HG02870 (cell line): Measurements from ENCODE around the gene PIK3R5.
"Not testable (repeated sequence)": the region's sequence is repeated elsewhere in the genome, so short reads cannot be mapped to it uniquely, and the experiment has no call there.

Experiments used
- ATAC-seq: cut with Tn5 transposase; IDR thresholded peaks from one replicate; pipeline ENCODE4 v1.9.1; 2021; ENCODE audit warnings: mild to moderate bottlenecking, moderate library complexity; ENCODE audit not compliant: unreplicated experiment

PIK3R5 gene

DNA sequence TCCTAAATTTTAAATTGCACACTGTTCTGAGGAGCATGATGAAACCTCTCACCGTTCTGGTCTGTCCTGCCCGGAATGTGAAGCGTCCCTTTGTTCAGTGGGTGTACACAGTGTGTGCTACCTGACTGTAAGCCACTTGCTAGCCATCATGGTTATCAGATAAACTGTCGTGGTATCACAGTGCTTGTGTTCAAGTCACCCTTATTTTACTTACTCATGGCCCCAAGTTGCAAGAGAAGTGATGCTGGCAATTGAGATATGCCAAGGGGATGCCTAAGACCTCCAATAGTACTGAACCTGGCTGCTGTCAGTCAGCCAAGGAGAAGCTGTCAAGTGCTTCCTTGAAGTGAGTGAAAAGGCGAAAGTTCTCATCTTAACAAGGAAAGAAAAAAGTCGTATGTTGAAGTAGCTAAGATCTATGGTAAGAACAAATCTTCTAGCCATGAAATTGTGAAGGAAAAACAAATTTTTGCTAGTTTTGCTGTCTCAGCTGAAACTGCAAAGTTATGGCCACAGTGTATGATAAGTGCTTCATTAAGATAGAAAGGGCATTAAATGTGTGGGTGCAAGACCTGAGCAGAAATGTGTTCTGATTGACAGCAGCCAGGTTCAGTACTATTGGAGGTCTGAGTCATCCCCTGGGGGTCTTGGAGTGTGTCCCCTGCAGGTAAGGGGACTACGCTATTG, 103.9 kb downstream of the PIK3R5 start:
- no peak for ATAC-seq

DNA sequence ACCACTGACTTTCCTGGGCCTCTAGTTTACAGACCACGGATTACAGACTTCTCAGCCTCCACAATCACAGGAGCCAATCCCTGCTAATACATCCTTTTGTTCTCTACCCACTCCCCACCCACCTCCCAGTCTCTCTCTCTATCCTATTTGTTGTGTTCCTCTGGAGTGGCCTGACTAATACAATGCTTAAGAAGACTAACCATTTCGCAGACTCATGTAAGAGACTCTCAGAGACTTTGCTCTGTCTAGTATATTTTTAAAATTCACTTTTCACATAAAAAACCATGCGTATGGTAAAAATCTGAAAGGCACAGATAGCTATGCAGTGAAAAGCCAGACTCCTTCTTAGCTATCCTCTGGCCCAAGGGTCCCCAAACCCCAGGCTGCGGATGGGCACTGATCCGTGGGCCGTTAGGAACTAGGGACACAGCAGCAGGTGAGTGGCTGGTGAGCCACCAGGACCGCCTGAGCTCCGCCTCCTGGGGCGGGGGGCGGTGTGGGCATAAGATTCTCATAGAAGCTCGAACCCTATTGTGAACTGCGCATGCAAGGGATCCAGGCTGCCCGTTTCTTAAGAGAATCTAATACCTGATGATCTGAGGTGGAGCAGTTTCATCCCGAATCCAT, 105.6 kb downstream of the PIK3R5 start:
- ATAC-seq = no peak

- no peak for ATAC-seq
Observed at GRCh38 chr17:8859027-8859803, 106.3 kb downstream of the PIK3R5 start.

GRCh38 chr17:8857919-8858318, 107.6 kb downstream of the PIK3R5 start:
- no peak for ATAC-seq

GRCh38 chr17:8856869-8857575, 108.5 kb downstream of the PIK3R5 start:
- ATAC-seq = no peak

DNA sequence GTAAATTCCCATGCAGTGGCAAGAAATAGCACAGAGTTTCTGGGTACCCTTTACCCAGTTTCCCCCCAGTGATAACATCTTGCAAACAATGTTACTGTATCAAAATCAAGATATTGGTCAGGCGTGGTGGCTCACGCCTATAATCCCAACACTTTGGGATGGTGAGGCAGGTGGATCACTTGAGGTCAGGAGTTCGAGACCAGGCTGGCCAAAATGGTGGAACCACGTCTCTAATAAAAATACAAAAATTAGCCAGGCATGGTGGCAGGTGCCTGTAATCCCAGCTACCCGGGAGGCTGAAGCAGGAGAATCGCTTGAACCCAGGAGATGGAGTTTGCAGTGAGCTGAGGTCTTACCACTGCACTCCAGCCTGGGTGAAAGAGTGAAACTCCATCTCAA, 109.3 kb downstream of the PIK3R5 start:
- ATAC-seq = not testable (repeated sequence)

DNA sequence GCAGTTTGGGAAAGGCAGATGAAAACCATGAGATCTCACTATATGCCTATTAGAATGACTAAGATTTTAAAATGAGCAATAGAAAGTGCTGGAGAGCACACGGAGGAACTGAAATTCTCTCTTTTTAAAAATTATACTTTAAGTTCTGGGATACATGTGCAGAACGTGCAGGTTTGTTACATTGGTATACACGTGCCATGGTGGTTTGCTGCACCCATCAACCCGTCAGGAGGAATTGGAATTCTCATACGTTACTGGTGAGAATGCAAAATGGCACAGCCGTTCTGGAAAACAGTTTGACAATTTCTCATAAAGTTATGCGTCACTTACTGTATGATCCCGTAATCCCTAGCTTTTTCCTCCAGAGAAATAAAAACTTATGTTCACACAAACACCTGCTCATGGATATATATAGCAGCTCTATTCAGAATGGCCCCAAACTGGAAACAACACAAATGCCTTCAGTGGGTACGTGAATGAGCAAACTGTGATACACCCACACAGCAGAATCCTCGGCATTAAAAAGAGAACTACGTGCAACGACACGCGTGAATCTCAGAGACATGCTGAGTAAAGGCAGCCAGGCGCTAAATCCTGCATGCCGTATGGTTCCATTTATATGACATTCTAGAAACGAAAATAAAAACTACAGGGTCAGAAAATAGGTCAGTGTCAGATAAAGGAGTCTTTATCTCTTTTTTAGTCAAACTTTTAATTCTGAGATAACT, 109.9 kb downstream of the PIK3R5 start:
- peak; percentile 36 for ATAC-seq

GRCh38 chr17:8851600-8851999, 113.9 kb downstream of the PIK3R5 start:
- no peak for ATAC-seq

- ATAC-seq = no peak
Observed at GRCh38 chr17:8849311-8850041, 116.0 kb downstream of the PIK3R5 start.

- no peak for ATAC-seq
Observed at GRCh38 chr17:8847891-8848290, 117.6 kb downstream of the PIK3R5 start.

DNA sequence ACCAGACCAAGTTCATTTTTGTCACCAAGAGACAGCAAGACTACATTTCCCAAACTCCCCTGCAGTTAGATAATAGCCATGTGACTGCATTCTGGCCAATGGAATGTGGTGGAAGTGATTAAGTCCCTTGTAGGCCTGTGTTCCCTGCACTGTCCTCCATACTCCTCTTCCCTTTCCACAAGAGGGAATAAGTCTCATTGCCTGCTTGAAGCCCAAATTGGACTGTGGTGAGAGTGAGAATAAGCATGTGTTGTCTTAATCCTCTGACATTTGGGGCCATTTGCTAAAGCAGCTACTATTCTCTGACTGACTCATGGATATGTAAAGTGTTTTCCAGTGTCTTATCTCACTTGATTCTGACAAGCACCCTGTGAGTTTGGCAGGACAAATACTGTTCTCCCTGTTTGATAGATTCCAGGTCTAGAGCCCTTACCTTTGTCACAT, 118.7 kb downstream of the PIK3R5 start:
- ATAC-seq = no peak

GRCh38 chr17:8844229-8845218, 121.0 kb downstream of the PIK3R5 start:
- no peak for ATAC-seq

DNA sequence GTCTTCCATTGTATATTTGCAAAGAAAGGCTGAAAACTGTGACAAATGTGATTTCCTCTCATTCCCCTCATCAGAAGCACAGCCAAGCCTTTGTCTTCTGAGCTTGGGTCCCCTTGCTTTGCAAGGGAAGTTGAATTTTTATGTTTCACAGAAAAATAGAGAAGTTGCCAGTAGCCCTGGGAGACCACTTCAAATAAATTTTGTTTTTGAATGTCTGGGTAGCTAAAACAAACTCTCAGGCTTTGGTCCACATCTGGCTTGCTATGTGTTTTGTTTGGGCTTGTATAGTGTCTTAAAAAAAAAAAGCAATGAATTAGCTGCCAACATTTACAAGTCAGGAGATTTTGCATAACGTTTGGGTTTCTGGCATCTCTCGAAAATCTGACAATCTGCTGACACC, 122.2 kb downstream of the PIK3R5 start:
- ATAC-seq = no peak

DNA sequence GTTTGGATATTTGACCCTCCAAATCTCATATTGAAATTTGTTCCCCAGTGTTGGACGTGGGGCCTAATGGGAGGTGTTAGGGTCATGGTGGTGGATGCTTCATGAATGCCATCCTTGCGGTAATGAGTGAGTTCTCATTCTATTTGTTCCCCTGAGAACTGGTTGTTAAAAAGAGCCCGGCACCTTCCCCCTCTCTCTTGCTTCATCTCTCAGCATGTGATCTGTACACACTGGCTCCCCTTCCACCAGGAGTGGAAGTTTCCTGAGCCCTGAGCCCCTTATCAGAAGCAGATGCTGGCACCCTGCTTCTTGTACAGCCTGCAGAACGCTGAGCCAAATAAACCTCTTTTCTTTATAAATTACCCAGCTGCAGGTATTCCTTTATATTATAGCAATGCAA, 123.7 kb downstream of the PIK3R5 start:
- no peak for ATAC-seq

DNA sequence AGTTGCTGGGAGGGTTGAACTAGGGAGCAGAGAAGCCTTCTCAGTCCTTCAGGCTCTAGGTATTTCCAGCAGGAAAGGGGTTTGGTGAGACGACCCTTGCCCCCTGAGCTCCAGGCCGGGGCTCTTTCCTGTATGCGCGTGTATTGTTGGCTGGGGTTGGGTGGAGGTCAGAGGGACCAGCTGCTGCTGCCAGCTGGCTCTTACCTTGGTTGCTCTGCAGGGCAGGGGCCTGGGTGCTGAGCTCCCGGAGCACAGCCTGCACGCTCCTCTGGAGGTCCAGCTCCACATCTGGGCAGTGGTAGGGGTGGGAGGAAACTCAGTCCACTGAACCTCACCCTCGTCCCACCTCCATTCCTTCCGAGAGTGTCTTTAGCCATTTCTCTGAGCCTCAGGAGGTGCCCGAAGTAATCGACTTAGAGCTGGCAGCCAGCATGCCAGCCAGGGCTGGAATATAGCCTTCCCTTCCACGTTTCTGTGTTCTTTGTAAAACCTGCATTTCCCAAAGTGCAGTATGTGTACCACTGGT, 126.0 kb downstream of the PIK3R5 start:
- no peak for ATAC-seq

DNA sequence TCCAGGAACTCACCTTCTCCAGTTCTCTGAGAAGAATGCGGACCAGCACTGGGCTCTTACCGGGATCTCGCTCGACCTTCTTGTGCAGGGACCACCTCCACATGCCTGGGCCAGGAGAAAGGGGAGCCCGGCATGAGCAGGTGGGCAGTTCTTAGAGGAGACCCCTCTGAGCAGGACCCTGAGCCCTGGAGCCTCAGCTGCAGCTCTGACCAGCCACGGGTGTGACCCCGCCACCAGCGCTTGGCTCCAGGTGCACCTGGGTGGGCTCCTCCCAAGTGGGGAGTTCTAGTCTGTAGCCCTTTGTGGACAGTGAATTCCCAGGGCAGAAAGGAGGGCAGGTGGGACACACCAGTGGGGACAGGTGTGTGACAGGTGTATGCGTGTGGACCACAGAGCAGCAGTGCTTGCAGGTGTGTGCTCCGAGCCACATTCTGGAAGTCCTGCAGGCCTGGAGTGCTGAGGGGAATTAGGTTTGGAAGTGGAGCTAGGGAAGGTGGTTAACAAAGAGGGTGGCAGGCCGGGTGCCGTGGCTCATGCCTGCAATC, 126.9 kb downstream of the PIK3R5 start:
- no peak for ATAC-seq

DNA sequence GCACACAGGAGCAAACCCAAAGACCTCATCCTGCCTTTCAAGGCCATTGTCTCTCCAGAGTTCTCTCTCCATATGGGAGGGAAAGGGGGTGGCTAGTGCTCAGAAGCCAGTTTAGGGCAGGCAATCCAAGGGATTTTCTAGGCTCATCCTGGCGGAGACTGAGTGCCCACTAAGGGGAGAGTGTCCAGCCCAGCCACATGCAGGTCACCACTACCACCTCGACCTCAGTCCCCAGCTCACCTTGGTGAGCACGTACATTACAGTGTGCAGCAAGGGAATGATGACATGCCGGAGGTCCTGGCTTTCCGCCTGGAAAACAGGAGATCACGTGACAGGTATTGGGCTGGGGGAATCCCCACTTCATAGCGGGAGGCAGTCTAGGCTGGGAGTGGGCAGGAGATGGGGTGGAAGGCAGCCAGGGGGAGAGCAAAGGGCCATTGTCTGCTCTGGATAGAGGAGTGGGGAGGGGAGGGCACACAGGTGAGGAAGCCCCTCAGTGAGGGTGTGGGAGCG, 127.9 kb downstream of the PIK3R5 start:
- ATAC-seq = no peak
